ENCODE measurements around the gene DTD1.
A peak's percentile ranks its signal among the peaks of the same experiment; 100 is the strongest.

The DTD1 gene

GRCh38 chr20:18657575-18657974 is 69.7 kb downstream of the DTD1 start:
- DNase-seq (ENCODE audit: low spot score): no peak
- TF ChIP-seq, protein P1, sequence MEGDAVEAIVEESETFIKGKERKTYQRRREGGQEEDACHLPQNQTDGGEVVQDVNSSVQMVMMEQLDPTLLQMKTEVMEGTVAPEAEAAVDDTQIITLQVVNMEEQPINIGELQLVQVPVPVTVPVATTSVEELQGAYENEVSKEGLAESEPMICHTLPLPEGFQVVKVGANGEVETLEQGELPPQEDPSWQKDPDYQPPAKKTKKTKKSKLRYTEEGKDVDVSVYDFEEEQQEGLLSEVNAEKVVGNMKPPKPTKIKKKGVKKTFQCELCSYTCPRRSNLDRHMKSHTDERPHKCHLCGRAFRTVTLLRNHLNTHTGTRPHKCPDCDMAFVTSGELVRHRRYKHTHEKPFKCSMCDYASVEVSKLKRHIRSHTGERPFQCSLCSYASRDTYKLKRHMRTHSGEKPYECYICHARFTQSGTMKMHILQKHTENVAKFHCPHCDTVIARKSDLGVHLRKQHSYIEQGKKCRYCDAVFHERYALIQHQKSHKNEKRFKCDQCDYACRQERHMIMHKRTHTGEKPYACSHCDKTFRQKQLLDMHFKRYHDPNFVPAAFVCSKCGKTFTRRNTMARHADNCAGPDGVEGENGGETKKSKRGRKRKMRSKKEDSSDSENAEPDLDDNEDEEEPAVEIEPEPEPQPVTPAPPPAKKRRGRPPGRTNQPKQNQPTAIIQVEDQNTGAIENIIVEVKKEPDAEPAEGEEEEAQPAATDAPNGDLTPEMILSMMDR (IDR thresholded peaks at IDR 0.05; ENCODE audit: extremely low read depth, insufficient read depth, missing control alignments): no peak
- in situ Hi-C loops (cut with MboI; ENCODE audit: low pct_unique_long_range_greater_than_20kb, low sequenced_read_pairs, unreplicated experiment): no loop called here

DNA sequence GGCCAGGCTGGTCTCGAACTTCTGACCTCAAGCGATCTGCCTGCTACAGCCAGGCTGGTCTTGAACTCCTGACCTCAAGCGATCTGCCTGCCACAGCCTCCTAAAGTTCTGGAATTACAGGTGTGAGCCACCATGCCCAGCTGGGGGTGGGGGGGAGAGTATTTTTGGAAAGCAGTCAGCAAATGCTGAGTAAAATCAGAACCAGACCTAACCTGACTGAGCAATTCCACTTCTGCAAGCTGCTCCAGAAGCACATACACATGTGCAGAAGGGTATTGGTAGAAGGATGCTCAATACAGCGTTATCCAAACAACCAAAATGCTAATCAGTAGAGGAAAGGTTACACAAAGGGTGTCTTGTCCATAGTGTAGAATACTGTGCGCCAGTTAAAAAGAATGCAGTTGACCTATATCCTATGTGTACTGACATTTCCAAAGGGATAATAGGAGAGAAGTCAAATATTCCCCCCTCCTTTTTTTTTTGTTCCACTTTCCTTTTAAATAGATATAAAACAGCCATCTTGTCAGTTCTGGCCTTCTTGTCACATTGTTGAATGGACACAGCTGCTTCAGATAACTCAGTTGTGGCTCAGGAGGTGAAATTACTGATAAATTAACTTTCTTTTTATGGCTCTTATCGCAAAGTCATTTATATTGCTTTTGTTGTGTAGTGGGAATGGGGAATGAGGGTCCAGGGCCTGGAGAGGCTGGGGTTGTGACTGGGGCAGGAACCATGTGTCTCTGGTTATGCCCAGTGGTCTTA is 74.6 kb downstream of the DTD1 start:
- in situ Hi-C loops (cut with MboI; ENCODE audit: low pct_unique_long_range_greater_than_20kb, low sequenced_read_pairs, unreplicated experiment): no loop called here
- TF ChIP-seq, protein P1 (IDR thresholded peaks at IDR 0.05; ENCODE audit: extremely low read depth, insufficient read depth, missing control alignments): no peak
- peak; percentile 17 for DNase-seq (ENCODE audit: low spot score)

DNA sequence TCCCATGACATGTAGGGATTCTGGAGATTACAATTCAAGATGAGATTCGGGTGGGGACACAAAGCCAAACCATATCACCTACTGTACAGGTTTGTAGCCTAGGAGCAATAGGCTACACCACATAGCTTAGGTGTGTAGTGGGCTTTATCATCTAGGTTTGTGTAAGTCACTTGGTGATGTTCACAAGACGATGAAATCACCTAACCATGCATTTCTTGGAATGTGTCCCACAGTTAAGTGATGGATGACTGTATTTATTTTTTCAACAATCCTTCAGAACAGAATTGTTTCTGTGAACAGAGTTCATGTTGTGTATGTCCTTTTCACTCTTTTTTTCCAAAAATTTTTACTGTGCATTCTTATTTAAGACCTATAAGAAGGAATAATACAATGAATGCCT is 76.1 kb downstream of the DTD1 start:
- DNase-seq (ENCODE audit: low spot score): no peak
- in situ Hi-C loops (cut with MboI; ENCODE audit: low pct_unique_long_range_greater_than_20kb, low sequenced_read_pairs, unreplicated experiment): no loop called here
- TF ChIP-seq, protein P1 (IDR thresholded peaks at IDR 0.05; ENCODE audit: extremely low read depth, insufficient read depth, missing control alignments): no peak

GRCh38 chr20:18665135-18665534 is 77.3 kb downstream of the DTD1 start:
- TF ChIP-seq, protein P1 (IDR thresholded peaks at IDR 0.05; ENCODE audit: extremely low read depth, insufficient read depth, missing control alignments): no peak
- DNase-seq (ENCODE audit: low spot score): no peak
- in situ Hi-C loops (cut with MboI; ENCODE audit: low pct_unique_long_range_greater_than_20kb, low sequenced_read_pairs, unreplicated experiment): no loop called here

- in situ Hi-C loops (cut with MboI; ENCODE audit: low pct_unique_long_range_greater_than_20kb, low sequenced_read_pairs, unreplicated experiment): no loop called here
- TF ChIP-seq, protein P1 (IDR thresholded peaks at IDR 0.05; ENCODE audit: extremely low read depth, insufficient read depth, missing control alignments): no peak
- no peak for DNase-seq (ENCODE audit: low spot score)
Observed at GRCh38 chr20:18666803-18667415, 79.1 kb downstream of the DTD1 start.

DNA sequence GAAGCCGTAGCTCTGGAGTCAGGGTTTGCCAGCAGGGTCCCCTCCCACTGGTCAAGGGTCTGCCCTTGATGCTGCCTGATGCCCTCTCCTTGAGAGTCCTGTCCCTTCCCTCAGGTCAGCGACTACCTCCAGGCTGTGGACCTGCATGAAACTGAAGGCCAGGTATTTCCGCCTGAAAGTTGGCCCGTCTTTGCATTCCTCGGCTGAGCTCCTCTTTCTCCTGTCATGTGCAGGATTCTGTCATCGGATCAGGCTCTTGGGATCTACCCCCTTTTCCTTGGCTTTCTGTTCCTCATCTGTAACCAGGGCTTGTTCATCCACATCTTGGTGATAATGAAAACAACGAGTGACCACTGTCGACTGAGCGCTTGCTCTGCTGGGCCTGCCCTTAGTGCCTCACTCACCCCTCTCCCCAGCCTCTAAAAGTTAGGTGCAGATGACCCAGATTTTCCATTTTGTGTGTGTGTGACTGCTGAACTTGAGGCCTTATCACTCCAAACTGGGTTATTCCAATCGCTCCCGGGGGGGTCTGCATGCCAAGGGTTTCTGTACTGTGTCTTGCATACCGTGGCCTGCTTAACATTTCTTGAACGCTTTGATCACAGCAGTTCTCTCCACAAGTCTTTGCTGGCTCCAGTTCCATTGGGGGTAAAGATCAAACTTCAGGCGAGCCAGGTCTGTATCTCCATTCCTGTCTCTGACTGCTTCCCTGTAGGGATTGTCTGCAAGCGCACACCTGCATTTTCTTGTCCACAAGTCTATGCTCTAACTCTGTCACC is 81.6 kb downstream of the DTD1 start:
- in situ Hi-C loops (cut with MboI; ENCODE audit: low pct_unique_long_range_greater_than_20kb, low sequenced_read_pairs, unreplicated experiment): no loop called here
- TF ChIP-seq, protein P1 (IDR thresholded peaks at IDR 0.05; ENCODE audit: extremely low read depth, insufficient read depth, missing control alignments): no peak
- no peak for DNase-seq (ENCODE audit: low spot score)
